HCT116 (cell line): ENCODE results near the gene SYP.

Experiments
- ATF3 ChIP-seq: IDR thresholded peaks from 2 replicates; pipeline ENCODE4 v1.6.1; 2012
- CTCF ChIP-seq, 3 experiments: fragments of 200-600 bp in 1 of 3; sonication (generic) in 1 of 3; IDR thresholded peaks in 2 of 3; conservative IDR thresholded peaks in 1 of 3; 2 replicates each; pipeline ENCODE4 v1.5.1; 2012 to 2017; ENCODE audit warnings: low read depth in 2 of 3, low read length in 2 of 3, antibody characterized with exemption in 1 of 3, borderline replicate concordance in 1 of 3, control low read depth in 1 of 3, mild to moderate bottlenecking in 1 of 3, mixed read lengths in 1 of 3, mixed run types in 1 of 3, moderate library complexity in 1 of 3; ENCODE audit not compliant: insufficient read depth in 1 of 3
- EGR1 ChIP-seq: IDR thresholded peaks from 2 replicates; pipeline ENCODE4 v1.6.1; 2012; ENCODE audit warnings: low read depth
- EZH2 ChIP-seq: fragments of 200-600 bp; sonication (generic); IDR thresholded peaks from 2 replicates; pipeline ENCODE4 v1.6.1; 2017; ENCODE audit warnings: antibody characterized with exemption, mixed run types
- POLR2A ChIP-seq: IDR thresholded peaks from 2 replicates; pipeline ENCODE4 v1.7.0; 2011; ENCODE audit warnings: borderline replicate concordance; ENCODE audit not compliant: insufficient read depth, insufficient read length; ENCODE audit errors: extremely low read depth
- POLR2AphosphoS5 ChIP-seq: IDR thresholded peaks from 2 replicates; pipeline ENCODE4 v1.6.1; 2011; ENCODE audit warnings: mild to moderate bottlenecking, low read depth, low read length, moderate library complexity
- RAD21 ChIP-seq: IDR thresholded peaks from 2 replicates; pipeline ENCODE4 v1.6.1; 2012; ENCODE audit warnings: low read depth, mild to moderate bottlenecking
- ZNF274 ChIP-seq: fragments of 200-500 bp; sonication (Bioruptor generic); IDR thresholded peaks from 2 replicates; pipeline ENCODE4 v1.6.1; 2014; ENCODE audit warnings: mild to moderate bottlenecking, low read depth, low read length, inconsistent platforms

- no peak for TF ChIP-seq CTCF (IDR thresholded peaks at IDR 0.05 in 2 of 3, conservative IDR thresholded peaks at IDR 0.05 in 1 of 3; ENCODE audit: borderline replicate concordance in 1 of 3, insufficient read depth in 1 of 3, low read depth in 2 of 3, low read length in 2 of 3)
- no peak for TF ChIP-seq POLR2AphosphoS5
- no peak for TF ChIP-seq ATF3
- TF ChIP-seq EZH2, result no peak
- no peak for TF ChIP-seq POLR2A
- TF ChIP-seq RAD21, result no peak
- TF ChIP-seq EGR1, result no peak
- no peak for TF ChIP-seq ZNF274
Measured at GRCh38 chrX:49247916-49248811, 48.2 kb upstream of the SYP start.
